ENCODE measurements around the gene PCSK6.
"Not testable (repeated sequence)": the region's sequence is repeated elsewhere in the genome, so short reads cannot be mapped to it uniquely, and the experiment has no call there.

PCSK6 gene

DNA sequence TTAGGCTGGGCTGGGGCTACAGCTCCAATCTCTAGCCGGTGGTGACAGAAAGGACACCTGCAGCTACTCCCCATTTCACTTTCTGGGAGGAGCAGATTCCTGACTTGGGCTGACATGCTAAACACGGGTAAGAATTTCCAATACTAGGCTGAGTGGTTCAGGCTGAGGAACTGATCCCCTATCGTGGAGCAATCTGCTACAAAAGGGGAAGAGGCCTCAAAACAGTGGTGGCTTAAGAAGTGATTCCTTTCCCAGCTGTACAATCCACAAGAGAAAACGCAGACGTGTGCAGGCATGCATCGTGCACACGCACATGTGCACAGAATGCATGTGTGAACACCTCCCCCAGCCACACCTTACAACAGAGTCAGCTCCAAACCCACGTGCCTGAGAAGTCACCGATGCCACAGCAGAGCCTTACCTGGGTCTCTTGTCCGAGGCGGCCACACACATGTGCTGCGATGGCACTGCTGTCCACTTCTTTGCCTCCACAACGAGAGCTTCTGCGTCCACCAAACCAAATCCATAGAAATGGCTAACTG lies 107.8 kb downstream of the PCSK6 start:
- no peak overlapping the region for H3K4me3 ChIP-seq (ENCODE audit: low read depth, low read length)

DNA sequence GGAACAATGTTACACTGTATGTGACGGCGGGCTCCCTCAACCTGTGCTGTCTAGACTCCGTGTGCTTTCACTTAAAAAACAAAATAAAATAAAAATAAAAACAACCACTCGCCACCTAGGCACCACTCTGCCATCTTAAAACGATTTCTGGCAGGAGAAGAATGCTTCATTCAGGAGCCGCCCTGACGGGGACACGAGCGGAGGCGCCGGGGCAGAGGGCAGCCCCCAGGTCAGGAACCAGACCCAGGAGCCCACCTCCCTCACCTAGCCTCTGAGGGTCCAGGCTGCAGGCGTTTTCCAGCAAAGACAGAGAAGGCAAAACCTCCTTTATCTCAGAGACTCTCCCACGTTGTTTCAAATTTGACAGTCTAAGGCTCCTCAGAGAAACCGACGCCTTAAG lies 109.4 kb downstream of the PCSK6 start:
- H3K4me3 ChIP-seq (ENCODE audit: low read depth, low read length): no peak overlapping the region

DNA sequence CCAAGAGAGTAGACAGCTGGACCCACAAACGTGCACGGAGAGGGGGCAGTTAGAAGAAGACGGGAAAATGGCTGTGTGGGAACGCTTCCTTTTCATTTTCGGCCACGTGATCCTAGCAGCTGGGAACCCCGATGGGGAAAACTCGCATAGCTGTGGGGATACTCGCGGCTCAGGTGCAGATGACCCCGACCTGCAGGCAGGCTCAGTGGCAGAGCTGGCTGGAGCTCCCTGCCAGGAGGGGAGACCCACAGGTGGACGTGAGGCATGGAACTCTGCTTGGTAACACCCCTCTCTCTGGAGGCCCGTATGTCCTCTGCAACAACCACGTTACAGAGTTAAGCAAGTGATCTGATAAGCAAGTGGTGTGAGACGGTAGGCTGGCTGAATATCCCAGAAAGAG lies 109.9 kb downstream of the PCSK6 start:
- no peak overlapping the region for H3K4me3 ChIP-seq (ENCODE audit: low read depth, low read length)

GRCh38 chr15:101378879-101379278 lies 110.6 kb downstream of the PCSK6 start:
- no peak overlapping the region for H3K4me3 ChIP-seq (ENCODE audit: low read depth, low read length)

DNA sequence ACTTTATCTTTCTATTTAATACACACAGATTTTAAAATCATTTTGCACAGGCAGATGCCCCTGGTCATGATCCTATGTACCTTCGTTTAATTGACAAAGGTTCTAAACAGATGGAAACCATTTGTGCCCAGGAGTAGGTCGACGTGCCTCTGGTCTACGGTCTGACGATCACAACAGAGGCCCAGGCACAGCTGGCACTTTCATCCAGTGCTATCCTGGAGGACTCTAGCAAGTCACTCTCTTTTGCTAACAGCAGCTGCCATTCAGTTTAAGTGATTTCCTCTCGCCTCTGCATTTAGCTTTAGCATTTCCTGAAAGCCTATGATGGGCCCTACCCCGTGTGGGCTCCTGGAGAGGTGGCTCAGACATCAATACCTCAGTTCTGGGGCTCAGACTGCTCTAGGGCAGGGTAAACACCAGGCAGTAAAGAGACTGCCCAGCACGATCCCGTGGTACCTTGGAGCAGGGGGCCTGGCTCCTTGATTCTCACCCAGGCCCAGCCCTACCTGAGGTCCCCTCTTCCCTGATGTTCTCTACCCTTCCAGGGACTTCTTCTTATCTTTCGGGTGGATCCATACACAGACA lies 111.2 kb downstream of the PCSK6 start:
- H3K4me3 ChIP-seq (ENCODE audit: low read depth, low read length): no peak overlapping the region

- H3K4me3 ChIP-seq (ENCODE audit: low read depth, low read length): no peak overlapping the region
Observed at GRCh38 chr15:101376615-101377395, 112.7 kb downstream of the PCSK6 start.

GRCh38 chr15:101375006-101375405 lies 114.5 kb downstream of the PCSK6 start:
- not testable (repeated sequence) for H3K4me3 ChIP-seq (ENCODE audit: low read depth, low read length)

- no peak overlapping the region for H3K4me3 ChIP-seq (ENCODE audit: low read depth, low read length)
Observed at GRCh38 chr15:101374326-101374725, 115.2 kb downstream of the PCSK6 start.

- H3K4me3 ChIP-seq (ENCODE audit: low read depth, low read length): no peak overlapping the region
Observed at GRCh38 chr15:101373577-101373976, 115.9 kb downstream of the PCSK6 start.

GRCh38 chr15:101372960-101373525 lies 116.5 kb downstream of the PCSK6 start:
- peak overlapping the region; percentile 8 for H3K4me3 ChIP-seq (ENCODE audit: low read depth, low read length)

DNA sequence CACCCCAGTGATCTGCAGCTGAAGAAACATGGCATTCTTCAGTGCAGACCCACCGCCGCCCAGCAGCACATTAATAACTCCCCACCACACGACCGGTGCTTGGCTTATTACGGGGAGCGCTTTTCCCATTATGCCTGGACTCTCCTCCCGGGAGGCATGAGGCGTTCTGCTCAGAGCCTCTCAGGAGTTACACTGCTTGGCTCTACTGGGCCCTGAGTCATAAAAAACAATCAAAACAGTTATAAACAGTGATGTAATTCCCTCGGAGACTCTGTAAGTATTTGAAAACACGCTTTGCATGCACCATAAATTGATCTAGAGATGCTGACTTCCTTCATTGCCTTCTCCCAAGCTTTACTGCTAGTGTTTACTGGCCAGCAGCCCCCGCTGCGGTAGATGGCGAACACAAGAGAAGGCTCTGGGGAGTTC lies 117.3 kb downstream of the PCSK6 start:
- H3K4me3 ChIP-seq (ENCODE audit: low read depth, low read length): no peak overlapping the region

- H3K4me3 ChIP-seq (ENCODE audit: low read depth, low read length): no peak overlapping the region
Observed at GRCh38 chr15:101371519-101371918, 118.0 kb downstream of the PCSK6 start.

- H3K4me3 ChIP-seq (ENCODE audit: low read depth, low read length): no peak overlapping the region
Observed at GRCh38 chr15:101371081-101371480, 118.4 kb downstream of the PCSK6 start.

- no peak overlapping the region for H3K4me3 ChIP-seq (ENCODE audit: low read depth, low read length)
Observed at GRCh38 chr15:101370330-101371024, 119.0 kb downstream of the PCSK6 start.

DNA sequence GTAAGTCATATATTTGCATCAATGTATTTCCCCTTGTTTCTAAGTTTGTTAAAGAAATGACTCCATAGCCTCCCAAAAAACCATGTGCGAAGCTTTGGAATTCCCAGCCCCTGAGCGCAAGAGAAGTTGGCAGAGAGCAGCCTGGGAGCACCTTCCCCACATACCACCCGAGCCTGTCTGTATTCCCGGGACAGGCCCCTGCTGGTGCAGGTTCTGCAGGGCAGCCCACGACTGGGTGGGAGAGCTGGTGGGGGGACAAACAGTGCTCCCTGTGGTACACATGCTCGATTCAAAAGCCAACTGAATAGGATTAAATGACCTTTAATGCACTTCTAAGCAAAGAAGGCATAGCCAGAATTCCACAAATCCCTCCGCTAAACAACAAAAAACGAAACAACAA lies 119.8 kb downstream of the PCSK6 start:
- no peak overlapping the region for H3K4me3 ChIP-seq (ENCODE audit: low read depth, low read length)

DNA sequence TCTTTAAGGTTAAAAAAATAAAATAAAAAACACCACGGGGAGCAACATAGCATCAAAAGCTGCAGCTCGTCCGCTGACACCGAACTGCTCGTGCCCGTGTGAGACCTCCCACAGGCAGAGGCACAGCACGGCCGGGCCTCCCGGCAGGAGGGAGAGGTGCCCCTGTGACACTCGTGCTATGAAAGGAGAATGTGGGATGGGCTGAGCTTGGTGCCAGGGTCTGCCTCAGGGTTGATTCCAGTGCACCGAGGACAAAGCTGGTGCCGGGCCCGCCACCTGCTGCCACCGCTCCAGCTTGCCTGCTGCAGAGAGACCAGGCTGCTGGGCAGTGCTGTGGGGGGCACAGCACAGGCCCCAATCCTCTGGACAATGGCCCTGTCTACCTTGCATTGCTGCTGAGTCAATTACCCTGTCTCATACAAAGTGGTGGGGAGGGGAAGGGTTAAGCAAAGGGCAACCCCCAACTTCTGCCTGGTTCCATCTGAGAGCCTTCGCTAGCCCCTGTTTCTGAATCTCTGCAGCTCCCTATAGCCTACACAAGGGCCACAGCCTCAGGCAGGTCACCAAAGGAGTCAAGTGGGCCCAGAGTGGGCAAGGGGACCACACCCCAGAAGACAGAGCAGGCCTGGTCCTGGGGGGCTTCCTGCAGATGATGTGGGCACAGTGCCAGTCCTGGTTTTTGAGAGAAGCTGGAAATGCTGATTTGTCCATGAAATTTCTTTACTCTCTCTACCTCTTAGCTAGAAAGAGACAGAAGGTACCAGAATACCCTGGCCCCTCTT lies 120.5 kb downstream of the PCSK6 start:
- H3K4me3 ChIP-seq (ENCODE audit: low read depth, low read length): no peak overlapping the region

- H3K4me3 ChIP-seq (ENCODE audit: low read depth, low read length): no peak overlapping the region
Observed at GRCh38 chr15:101368086-101368780, 121.3 kb downstream of the PCSK6 start.

DNA sequence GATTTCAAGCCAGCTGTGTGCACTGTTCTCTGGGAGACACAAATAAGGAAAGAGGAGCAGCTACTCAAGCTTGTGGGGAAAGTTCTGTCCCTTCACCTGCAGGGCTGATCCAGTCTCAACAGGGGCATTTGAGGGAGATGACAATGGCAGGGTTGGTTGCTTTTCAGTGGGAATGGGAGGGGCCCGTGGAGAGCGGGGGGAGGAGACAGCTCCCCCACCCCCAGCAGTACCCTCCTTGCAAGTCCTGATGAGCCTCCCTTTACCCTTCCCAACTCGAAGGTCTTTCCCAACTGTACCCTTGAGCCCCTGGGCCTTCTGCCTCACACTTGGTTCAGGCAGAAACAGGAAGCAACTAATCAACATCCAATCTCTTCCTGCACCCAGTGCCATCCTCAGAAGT lies 122.7 kb downstream of the PCSK6 start:
- H3K4me3 ChIP-seq (ENCODE audit: low read depth, low read length): no peak overlapping the region

GRCh38 chr15:101362986-101363566 lies 126.4 kb downstream of the PCSK6 start:
- no peak overlapping the region for H3K4me3 ChIP-seq (ENCODE audit: low read depth, low read length)

- H3K4me3 ChIP-seq (ENCODE audit: low read depth, low read length): no peak overlapping the region
Observed at GRCh38 chr15:101362359-101362758, 127.1 kb downstream of the PCSK6 start.
